Left ventricle myocardium inferior (tissue), 1 donor: ENCODE data around the gene KLF15. TPM values are rescaled to one million over a fixed set of nuclear protein-coding genes. Genes with fewer than 3 reads are reported as not detected.

ENCODE experiments used
- DNase-seq: peaks from one replicate; pipeline ENCODE4 v3.0.0-alpha.2; 2020
- H3K27ac ChIP-seq: fragments of 200-600 bp; replicated peaks from 2 replicates; pipeline ENCODE4 v1.8.0; 2021
- H3K27me3 ChIP-seq: fragments of 200-600 bp; 2 replicates; pipeline ENCODE4 v1.8.0; 2021; ENCODE audit warnings: low read depth
- H3K36me3 ChIP-seq: fragments of 200-600 bp; 2 replicates; pipeline ENCODE4 v1.8.0; 2021
- H3K4me1 ChIP-seq: fragments of 200-600 bp; 2 replicates; pipeline ENCODE4 v1.8.0; 2021
- H3K4me3 ChIP-seq: fragments of 200-600 bp; 2 replicates; pipeline ENCODE4 v1.8.0; 2021; ENCODE audit warnings: mild to moderate bottlenecking, moderate library complexity
- H3K9me3 ChIP-seq: fragments of 200-600 bp; replicated peaks from 2 replicates; pipeline ENCODE4 v1.8.0; 2021
- intact Hi-C: fragments of 100-400 bp; cut with micrococcal nuclease; formaldehyde crosslinking; loops from one replicate; pipeline ENCODE4 v1.11.0; 2022
- total RNA-seq: library from RNA; stranded (reverse); fragmentation: NEBNext Ultra II Directional; extraction: Animal tissue kit (Norgen Biotek cat#: 25700); gene quantifications from one replicate; pipeline ENCODE4 v1.2.1, GENCODE V29; 2021
- TF ChIP-seq, protein P1 (sequence below): fragments of 200-600 bp; IDR thresholded peaks from 2 replicates; pipeline ENCODE4 v1.8.0; 2021; ENCODE audit warnings: antibody characterized with exemption, mild to moderate bottlenecking, borderline replicate concordance
- donor health status: DM: no; HTN: yes; CAD: no; lungs with severe emphysema.

KLF15 gene
- total RNA-seq, 1 donor from 2014 or later, result 44.6 TPM

DNA sequence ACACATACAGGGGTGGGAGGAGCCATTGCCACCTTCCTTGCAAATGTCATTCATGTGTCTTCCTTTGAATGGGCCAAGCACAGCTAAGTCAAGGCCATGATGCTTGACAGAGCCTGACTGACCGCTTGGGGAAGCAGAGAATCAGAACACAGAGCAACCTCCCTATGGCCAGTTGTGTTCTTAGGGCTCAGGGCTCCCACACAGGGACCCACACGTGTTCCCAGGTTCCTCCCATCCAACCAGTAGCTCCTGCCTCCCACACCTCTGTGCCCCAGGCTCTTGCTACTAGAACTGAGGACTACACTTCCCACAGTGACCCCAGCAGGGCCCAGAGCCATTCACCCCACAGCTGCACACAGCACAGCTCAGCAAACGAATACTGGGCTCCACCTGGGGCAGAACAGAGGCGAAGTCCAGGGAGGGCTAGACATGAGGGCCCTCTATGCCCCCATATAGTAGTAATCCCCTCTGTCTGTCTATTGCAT, 42.9 kb downstream of the KLF15 start:
- no peaks in the 10 kb centered on the region for H3K4me1 ChIP-seq
- no peak for DNase-seq
- TF ChIP-seq, protein P1, sequence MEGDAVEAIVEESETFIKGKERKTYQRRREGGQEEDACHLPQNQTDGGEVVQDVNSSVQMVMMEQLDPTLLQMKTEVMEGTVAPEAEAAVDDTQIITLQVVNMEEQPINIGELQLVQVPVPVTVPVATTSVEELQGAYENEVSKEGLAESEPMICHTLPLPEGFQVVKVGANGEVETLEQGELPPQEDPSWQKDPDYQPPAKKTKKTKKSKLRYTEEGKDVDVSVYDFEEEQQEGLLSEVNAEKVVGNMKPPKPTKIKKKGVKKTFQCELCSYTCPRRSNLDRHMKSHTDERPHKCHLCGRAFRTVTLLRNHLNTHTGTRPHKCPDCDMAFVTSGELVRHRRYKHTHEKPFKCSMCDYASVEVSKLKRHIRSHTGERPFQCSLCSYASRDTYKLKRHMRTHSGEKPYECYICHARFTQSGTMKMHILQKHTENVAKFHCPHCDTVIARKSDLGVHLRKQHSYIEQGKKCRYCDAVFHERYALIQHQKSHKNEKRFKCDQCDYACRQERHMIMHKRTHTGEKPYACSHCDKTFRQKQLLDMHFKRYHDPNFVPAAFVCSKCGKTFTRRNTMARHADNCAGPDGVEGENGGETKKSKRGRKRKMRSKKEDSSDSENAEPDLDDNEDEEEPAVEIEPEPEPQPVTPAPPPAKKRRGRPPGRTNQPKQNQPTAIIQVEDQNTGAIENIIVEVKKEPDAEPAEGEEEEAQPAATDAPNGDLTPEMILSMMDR, result no peak

DNA sequence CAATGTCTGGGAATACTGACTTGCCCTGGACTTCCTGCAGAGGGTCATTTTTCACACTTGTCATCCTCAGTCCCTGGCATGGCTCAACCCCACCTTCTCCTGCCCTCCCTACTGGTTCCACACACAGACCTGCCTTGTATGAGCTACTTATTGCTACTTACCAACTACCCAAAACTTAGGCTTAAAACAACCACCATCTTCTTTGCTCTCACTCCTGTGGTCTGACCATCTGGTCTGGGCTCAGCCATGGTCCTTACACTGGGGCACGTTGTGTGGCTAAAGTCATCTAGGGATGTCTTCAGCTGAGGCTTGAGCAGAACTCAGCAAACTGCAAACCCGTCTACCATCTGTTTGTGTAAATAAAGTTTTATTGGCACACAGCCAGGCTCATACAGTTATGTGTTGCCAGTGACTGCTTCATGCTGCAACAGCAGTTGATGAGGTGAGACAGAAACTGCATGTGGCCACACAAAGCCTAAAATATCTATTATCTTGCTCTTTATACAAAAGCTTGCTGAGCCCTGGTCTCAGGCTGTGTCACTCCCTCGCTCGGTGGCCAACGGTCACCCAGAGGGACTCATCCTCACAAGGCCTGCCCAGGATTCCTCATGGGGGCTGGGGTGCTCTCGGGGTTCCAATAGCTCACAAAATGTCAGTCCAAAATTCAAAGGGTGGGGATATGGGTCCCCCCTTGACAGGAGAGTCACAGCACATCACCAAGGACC, 43.5 kb downstream of the KLF15 start:
- Histone ChIP-seq H3K36me3 (no peaks in the 10 kb centered on the region), H3K27me3 (no peaks in the 10 kb centered on the region), H3K4me1 (no peaks in the 10 kb centered on the region), H3K27ac (no peak overlapping the region), H3K9me3 (peaks cover 8% of the 10 kb centered on the region), H3K4me3 (no peak overlapping the region)
- intact Hi-C loops, result no loop called here
- DNase-seq, result no peak
- TF ChIP-seq, protein P1, result no peak

More for the DNA sequence above, 42.9 kb downstream of the KLF15 start:
- peaks cover 8% of the 10 kb centered on the region for H3K9me3 ChIP-seq
- no peak overlapping the region for H3K4me3 ChIP-seq
- no peak overlapping the region for H3K27ac ChIP-seq
- intact Hi-C loops, result no loop called here
- H3K27me3 ChIP-seq, result no peaks in the 10 kb centered on the region
- H3K36me3 ChIP-seq, result no peaks in the 10 kb centered on the region

DNA sequence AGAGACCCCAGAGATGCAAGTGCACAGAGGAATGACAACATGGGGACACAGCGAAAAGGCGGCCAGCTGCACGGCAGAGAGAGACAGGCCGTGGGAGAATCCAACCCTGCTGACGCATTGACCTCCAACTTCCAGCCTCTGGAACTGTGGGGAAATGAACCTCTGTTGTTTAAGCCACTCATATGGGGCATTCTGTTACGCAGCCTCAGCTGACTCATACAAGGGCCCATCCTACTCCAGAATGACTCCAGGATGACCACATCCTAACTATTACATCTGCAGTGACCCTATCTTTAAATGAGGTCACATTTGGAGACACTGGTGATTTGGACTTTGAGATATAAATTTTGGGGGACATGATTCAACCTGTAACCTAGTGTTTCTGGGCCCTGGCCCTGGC, 44.0 kb downstream of the KLF15 start:
- Histone ChIP-seq H3K4me3 (no peak overlapping the region), H3K27ac (no peak overlapping the region), H3K27me3 (no peaks in the 10 kb centered on the region), H3K4me1 (no peaks in the 10 kb centered on the region), H3K9me3 (peaks cover 8% of the 10 kb centered on the region), H3K36me3 (no peaks in the 10 kb centered on the region)
- intact Hi-C loops, result no loop called here
- TF ChIP-seq, protein P1, result no peak
- DNase-seq, result no peak

DNA sequence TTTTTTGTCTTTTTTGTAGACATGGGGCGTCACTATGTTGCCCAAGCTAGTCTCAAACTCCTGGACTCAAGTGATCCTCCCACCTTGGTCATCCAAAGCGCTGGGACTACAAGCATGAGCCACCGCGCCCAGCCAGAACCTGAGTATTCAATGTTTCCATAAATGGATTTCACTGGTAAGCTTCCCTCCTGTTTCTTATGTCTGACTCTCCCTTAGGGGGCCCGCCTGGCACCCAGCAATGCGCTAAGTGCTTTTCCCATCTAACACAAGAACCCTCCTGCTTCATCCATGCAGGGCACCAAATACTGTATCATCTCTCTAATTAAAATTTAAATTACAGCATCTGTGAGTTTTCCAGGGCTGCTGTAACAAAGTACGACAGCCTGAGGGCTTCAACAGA, 44.9 kb downstream of the KLF15 start:
- intact Hi-C loops, result no loop called here
- no peak overlapping the region for H3K27ac ChIP-seq
- H3K4me3 ChIP-seq, result no peak overlapping the region
- no peak for DNase-seq
- H3K27me3 ChIP-seq, result no peaks in the 10 kb centered on the region
- no peaks in the 10 kb centered on the region for H3K36me3 ChIP-seq
- TF ChIP-seq, protein P1, result no peak
- H3K9me3 ChIP-seq, result peaks cover 8% of the 10 kb centered on the region
- H3K4me1 ChIP-seq, result no peaks in the 10 kb centered on the region

DNA sequence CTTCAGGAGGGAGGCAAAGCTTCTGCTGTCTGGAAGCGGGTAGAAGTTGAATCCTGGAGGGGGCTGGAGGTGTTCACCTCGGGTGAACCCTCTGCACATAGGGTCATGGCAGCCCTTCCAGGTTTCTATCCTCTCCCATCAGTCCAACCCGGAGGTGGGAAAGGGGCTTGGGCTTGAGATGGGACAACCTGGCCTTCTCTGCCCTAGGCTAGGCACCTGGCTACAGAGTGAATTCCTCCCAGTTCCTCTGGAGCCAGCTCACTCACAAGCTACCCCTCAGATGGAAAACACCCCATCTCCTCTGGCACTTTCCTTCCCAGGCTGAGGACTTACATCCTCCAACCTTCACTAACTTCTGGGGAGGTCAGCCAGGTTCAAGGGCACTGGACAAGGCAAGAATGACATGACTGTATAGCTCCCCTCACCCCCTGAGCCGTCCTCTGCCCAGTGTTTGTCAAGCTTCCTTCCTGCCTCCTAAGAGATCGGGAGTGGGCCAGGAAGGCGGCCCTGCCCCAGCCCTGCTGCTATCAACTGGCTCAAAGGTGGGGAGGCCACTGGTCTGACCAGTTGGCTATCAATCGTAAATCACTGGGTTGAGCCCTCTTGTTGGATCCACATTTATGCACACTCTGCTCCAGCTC, 45.8 kb downstream of the KLF15 start:
- H3K36me3 ChIP-seq, result no peaks in the 10 kb centered on the region
- peaks cover 8% of the 10 kb centered on the region for H3K9me3 ChIP-seq
- intact Hi-C loops, result no loop called here
- DNase-seq, result no peak
- H3K27ac ChIP-seq, result no peak overlapping the region
- no peaks in the 10 kb centered on the region for H3K4me1 ChIP-seq
- no peak overlapping the region for H3K4me3 ChIP-seq
- H3K27me3 ChIP-seq, result no peaks in the 10 kb centered on the region
- TF ChIP-seq, protein P1, result no peak
